VCaP (cell line): ENCODE measurements around the gene SETD6.

Source experiments
- H3K27ac ChIP-seq: fragments of 450-650 bp; 2 replicates; pipeline ENCODE4 v1.5.1; 2017
- CTCF ChIP-seq: fragments of 450-650 bp; conservative IDR thresholded peaks from 2 replicates; pipeline ENCODE4 v1.5.1; 2017; ENCODE audit warnings: mild to moderate bottlenecking, moderate library complexity

SETD6 gene

GRCh38 chr16:58510776-58511628, 4.3 kb upstream of the SETD6 start:
- no peak for TF ChIP-seq CTCF
- H3K27ac ChIP-seq: no peak overlapping the region; the same call in 1 of the 2 replicates

GRCh38 chr16:58511933-58512815, 3.1 kb upstream of the SETD6 start:
- peak; percentile 78 for TF ChIP-seq CTCF
- no peak overlapping the region for H3K27ac ChIP-seq

- peak overlapping the region; percentile 83 for H3K27ac ChIP-seq
- no peak for TF ChIP-seq CTCF
These were observed 1.4 kb upstream of the SETD6 start for GRCh38 chr16:58513874-58514273.

DNA sequence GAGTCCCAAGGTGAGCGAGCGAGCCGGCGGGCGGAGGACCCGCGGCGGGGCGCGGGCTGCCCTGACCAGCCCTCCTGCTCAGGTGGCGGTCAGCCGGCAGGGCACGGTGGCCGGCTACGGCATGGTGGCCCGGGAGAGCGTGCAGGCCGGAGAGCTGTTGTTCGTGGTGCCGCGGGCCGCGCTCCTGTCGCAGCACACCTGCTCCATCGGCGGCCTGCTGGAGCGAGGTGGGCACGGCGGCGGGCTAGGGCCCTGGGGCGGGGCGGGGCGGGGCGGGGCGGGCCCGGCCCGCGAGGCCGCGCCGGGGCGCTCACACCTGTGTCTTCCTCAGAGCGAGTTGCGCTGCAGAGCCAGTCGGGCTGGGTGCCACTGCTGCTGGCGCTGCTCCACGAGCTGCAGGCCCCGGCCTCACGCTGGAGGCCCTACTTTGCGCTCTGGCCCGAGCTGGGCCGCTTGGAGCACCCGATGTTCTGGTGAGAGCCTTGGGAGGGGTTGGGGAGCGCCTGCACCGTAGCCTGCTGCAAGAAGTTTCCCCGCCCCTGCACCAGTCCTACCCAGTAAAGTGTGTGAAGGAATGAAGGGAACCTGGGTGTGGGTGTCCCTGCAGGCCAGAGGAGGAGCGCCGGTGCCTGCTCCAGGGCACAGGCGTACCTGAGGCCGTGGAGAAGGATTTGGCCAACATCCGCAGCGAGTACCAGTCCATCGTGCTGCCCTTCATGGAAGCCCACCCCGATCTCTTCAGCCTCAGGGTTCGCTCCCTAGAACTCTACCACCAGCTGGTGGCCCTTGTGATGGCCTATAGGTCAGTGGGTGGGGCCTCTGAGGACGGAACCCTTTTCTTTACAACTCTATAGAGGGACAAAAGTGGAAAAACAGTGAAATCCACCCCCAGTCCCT, 802 bp downstream of the SETD6 start:
- H3K27ac ChIP-seq: peak overlapping the region; percentile 83
- no peak for TF ChIP-seq CTCF

- TF ChIP-seq CTCF: no peak
- peak overlapping the region; percentile 83 for H3K27ac ChIP-seq
These were observed 1.4 kb downstream of the SETD6 start for GRCh38 chr16:58516768-58517107.

DNA sequence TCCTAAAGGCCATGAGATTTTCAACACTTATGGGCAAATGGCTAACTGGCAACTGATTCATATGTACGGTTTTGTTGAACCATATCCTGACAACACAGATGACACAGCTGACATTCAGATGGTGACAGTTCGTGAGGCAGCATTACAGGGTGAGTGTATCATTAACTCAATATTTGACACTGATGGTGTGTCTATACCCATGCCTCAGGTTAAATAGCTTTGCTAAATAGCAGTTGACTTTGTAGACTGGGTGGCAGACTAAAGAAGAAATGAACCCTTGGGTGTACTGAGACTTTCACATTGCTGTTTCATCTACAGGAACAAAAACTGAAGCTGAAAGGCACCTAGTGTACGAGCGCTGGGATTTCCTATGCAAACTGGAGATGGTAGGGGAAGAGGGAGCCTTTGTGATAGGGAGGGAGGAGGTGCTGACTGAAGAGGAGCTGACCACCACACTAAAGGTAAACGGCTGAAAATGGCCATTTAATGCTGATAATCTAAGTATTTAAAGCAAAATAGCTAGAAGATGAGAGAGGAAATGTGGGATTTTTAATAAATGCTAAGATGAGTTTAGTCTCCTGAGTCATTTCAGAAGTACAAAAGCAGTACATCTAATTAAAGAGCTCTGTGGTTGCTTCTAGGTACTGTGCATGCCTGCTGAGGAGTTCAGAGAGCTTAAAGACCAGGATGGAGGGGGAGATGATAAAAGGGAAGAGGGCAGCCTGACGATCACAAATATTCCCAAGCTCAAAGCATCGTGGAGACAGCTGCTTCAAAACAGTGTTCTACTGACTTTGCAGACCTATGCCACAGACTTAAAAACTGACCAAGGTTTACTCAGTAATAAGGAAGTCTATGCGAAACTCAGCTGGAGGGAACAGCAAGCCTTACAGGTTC, 3.0 kb downstream of the SETD6 start:
- TF ChIP-seq CTCF: no peak
- H3K27ac ChIP-seq: no peak overlapping the region
